IPS-18c (cell line): ENCODE measurements around the gene P2RY11.
A peak's percentile ranks its signal among the peaks of the same experiment; 100 is the strongest.

Experiments used
- H3K4me3 ChIP-seq: 2 replicates; pipeline ENCODE4 v1.7.0; 2013; ENCODE audit warnings: low read depth, mild to moderate bottlenecking, low read length, moderate library complexity; ENCODE audit not compliant: insufficient read depth
- H3K9me3 ChIP-seq: one replicate; pipeline ENCODE4 v1.6.1; 2013; ENCODE audit warnings: mild to moderate bottlenecking, low read length, moderate library complexity; ENCODE audit not compliant: control insufficient read depth, insufficient read depth

The P2RY11 gene, protein sequence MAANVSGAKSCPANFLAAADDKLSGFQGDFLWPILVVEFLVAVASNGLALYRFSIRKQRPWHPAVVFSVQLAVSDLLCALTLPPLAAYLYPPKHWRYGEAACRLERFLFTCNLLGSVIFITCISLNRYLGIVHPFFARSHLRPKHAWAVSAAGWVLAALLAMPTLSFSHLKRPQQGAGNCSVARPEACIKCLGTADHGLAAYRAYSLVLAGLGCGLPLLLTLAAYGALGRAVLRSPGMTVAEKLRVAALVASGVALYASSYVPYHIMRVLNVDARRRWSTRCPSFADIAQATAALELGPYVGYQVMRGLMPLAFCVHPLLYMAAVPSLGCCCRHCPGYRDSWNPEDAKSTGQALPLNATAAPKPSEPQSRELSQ

DNA sequence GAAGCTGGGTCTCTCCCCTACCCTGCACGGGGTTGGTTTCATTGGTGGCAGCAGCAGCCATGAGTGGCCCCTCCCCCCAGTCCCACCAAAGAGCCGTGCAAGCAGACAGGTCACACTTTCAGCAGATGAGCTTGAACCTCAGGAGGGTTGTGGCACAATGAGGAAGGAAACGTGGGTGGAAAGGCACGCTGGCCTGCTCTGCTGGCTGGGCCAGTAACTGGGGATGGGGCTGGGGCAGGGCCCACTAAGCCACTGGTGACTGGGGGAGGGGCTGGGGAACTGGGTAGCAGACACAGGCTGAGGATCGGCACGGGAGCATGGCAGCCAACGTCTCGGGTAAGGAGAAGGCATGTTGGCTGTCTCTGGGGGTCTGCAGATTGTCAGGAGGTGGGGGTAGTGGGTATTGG is at the start of gene P2RY11:
P2RY11 (plus strand) TSS at position 289 of the 407 bp plus-strand sequence; CDS start at position 318, 29 bp downstream.
- Histone ChIP-seq H3K9me3 (no peaks in the 10 kb centered on the region), H3K4me3 (no peak within 1 kb of the TSS)

DNA sequence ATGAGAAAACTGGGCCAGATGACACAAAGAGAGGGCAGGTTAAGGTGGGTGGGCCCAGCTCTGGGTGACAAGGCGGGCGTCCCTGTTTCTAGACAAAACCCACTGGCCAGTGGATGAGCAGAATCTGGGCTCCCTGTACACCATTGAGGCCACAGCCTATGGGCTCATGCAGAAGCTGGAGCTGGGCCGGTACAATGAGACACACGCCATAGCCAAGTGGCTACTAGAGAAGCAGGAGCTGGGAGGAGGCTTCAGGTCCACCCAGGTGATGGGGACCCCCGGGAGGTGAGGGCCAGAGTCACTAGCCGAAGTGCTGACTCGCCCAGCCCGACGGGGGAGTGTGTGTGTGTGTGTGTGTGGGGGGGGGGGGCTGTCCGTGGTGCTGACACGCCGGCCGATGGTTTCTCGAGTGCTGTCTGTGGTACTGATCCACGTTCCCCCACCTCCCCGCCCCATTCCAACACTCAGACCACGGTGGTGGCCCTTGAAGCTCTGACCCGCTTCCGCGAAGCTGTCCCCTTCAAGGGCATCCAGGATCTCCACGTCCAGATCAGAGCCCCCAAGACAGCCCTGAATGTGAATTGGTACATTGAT is 49.7 kb upstream of the P2RY11 start:
- no peaks in the 10 kb centered on the region for H3K9me3 ChIP-seq

DNA sequence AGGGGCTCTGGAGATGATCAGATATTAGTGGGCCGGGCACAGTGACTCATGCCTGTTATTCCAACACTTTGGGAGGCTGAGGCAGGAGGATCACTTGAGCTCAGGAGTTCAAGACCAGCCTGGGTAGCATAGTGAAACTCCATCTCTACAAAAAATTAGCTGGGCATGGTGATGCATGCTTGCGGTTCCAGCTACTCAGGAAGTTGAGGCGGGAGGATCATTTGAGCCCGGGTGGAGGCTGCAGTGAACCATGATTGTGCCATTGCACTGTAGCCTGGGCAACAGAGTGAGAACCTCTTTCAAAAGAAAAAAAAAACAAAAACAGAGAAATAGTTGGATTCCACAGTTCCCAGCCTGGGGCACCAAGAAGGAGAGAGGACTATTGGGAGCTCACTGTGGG is 43.3 kb upstream of the P2RY11 start:
- Histone ChIP-seq H3K4me3 (no peak overlapping the region), H3K9me3 (no peaks in the 10 kb centered on the region)

More for the DNA sequence above, 49.7 kb upstream of the P2RY11 start:
- no peak overlapping the region for H3K4me3 ChIP-seq

DNA sequence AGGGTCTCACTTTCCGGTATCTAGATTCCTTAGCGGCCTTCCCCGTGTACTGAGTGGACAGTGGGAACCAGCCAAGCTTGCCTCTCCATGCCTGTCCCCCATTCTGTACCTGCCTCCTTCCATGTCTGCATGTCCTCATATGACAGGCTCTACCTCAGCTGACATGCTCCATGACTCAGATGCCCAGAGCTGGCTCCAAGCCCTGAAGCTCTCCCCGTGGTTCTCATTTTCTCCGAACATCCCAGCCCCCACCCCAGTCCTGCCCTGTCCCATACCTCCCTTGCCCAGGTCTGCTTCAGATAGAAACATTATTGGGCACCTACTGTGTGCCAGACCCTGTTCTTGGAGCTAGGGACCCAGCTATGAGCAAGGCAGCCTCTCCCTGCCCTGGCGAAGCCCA is 42.4 kb upstream of the P2RY11 start:
- H3K9me3 ChIP-seq: peaks cover 3% of the 10 kb centered on the region
- H3K4me3 ChIP-seq: no peak overlapping the region

DNA sequence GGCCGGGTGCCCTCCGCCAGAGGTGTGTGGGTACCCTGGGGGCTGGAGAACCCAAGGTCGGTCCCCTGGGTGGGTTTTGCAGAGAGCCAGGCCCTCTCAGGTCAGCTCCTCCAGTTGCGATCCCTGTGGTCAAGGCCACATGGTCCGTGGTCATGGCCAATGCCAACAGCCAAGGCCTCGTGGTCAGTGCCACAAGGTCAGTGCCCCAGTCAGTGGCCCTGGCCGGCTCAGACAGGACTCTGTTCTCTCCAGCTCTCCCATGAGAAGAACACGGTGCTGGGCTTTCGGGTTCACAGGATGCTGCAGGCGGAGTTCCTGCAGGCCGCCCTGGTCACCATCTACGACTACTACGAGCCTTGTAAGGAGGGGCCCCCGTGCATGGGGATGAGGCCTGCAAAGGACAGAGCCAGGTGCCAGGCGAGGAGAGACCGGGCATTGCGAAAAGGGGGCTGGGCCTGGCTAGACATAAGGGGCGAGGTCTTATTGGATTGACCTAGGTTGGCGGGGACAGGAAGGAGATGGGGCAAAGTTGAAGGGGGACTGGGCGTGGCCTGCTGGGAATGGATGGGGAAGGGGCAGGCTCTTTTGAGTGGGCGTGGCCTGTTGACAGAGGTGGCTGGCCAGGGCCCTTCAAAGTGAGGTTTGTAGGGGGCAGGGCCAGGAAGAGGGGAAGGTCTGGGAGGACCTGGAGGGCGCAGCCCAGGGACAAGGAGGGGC is 40.6 kb upstream of the P2RY11 start:
- no peak overlapping the region for H3K4me3 ChIP-seq
- peaks cover 3% of the 10 kb centered on the region for H3K9me3 ChIP-seq

DNA sequence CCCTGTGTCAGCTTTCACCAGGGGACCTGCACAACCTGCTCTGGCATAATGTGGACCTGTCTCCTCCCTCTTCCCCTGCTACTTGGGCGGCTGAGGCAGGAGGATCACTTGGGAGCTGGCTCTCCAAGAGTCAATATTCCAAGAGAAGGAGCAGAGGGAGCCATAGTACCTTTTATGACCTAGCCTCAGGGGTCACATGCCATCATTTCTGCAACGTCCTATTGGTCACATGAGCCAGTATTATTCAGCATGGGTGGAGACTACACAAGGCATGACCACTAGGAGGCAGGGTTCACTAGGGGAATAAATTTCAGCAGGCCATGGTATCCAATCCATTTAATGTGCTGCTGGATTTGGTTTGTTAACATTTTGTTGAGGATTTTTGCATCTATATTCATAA is 37.3 kb upstream of the P2RY11 start:
- Histone ChIP-seq H3K9me3 (peaks cover 3% of the 10 kb centered on the region), H3K4me3 (no peak overlapping the region)

DNA sequence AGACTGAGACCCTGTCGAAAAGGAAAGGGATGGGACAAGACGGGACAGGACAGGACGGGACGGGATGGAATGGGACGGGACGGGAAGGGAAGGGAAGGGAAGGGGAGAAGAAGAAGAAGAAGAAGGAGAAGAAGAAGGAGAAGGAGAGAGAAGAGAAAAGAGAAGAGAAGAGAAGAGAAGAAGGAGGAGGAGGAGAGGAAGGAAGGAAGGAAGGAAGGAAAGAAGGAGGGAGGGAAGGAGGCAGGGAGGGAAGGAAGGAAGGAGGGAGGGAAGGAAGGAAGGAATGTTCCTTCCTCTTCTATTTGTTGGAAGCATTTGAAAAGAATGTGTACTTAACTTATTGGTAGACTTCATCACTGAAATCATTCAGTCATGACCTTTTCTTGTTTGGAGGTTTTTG is 35.0 kb upstream of the P2RY11 start:
- no peak overlapping the region for H3K4me3 ChIP-seq
- H3K9me3 ChIP-seq: peaks cover 3% of the 10 kb centered on the region

DNA sequence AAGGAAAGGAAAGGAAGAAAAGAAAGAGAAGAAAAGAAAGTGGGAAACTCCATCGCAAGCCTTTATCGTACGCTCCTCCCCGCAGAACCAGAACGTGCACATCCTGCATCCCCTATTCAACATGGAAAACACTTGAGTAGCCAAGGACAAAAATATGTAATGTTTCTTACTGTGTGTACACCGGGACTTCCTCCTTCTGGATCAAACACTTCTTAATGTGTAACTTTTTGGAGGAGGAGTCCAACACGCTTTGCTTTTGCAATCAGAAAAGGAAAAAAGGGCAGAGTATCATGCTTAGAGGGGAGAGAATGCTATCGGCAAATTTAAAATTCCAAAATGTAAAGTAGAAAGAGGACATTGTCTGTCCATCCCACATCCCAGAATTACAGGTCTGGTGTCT is 33.2 kb upstream of the P2RY11 start:
- Histone ChIP-seq H3K4me3 (no peak overlapping the region), H3K9me3 (peaks cover 3% of the 10 kb centered on the region)

DNA sequence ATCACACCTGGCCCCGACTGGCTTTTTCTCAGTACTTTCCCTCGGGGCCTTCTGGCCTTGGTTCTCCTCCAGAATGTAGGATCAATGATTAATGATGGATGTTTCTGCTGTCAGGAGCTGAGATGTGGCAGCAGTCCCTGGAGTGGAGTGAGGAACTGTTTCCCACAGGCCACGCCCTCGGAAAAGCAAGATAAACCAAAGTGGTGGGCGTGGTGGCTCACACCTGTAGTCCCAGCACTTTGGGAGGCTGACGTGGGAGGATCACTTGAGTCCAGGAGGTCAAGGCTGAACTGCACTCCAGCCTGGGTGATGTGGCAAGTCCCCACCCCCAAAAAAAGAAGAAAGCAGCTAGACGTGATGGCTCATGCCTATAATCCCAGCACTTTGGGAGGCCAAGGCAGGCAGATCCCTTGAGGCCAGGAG is 32.5 kb upstream of the P2RY11 start:
- no peaks in the 10 kb centered on the region for H3K9me3 ChIP-seq
- no peak overlapping the region for H3K4me3 ChIP-seq

DNA sequence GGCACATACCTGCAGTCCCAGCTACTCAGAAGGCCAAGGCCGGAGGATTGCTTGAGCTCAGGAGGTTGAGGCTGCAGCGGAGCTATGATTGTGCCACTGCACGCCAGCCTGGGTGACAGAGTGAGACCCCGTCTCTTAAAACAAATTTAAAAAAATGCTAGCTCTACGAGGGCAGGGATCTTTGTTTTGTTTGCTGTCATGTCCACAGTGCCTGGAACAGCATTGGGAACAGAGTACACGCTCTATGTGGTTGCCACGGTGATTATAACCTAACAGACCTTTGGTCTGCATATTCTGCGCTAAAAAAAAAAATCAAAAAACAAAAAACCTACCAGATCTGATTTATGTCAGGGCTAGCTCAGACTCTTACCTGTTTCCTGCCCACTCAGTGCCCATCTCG is 27.6 kb upstream of the P2RY11 start:
- Histone ChIP-seq H3K4me3 (no peak overlapping the region), H3K9me3 (no peaks in the 10 kb centered on the region)

DNA sequence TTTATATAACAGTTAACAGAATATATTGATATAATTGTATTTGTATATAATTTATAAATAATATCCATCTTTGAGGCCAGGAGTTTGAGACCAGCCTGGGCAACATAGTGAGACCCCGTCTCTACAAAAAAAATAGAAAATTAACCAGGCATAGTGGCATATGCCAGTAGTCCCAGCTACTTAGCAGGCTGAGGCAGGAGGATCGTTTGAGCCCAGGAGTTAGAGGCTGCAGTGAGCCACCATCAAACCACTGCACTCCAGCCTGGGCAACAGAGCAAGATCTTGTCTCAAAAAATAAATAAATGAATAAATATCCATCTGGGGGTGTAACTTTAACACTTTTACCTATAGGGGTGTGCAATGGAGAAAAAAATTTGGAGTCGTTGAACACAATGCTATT is 26.7 kb upstream of the P2RY11 start:
- H3K9me3 ChIP-seq: no peaks in the 10 kb centered on the region
- H3K4me3 ChIP-seq: no peak overlapping the region

DNA sequence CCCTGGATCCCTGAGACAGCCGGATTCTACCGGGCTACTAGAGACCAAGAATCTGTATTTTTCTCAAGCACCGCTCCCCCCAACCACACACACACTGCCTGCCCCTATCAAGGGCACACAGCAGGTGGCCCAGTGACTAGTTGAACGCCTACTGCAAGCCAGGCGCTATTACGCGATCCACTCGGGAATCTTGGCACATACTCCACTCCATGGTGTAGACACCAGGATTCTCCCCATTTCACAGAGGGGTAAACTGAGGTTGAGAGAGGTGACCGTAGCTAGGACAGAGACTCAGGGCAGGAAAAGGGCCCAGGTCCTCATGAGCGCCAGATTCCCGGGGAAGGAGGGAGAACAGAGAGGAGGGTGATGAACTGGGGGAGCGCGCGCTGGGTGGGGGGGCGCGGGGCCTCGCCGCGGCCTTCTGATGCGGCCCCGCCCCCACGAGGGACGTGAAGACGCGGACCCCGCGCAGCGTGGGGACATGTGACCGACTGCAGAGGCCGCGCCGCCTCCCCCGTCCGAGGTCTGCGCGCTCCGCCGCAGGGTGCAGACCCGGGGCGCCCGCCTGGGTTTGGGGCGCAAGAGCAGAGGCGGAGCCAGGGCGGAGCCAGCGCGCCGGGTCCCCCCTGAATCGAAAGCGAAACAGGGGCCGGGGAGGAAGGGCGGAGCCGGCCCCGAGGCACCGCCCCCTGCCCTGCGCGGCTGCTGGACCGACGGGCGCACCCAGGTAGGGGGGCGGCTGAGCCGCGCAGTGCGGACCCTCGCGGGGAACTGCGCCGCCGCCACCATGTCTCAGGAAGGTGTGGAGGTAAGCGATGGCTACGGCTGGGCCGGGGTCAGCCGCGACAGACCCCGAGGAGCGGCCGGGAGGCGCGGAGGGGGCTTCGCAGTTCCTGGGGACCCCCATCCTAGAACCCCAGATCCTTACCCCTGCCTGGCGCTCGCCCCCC is 25.6 kb upstream of the P2RY11 start, which contains the start of gene SHFL:
SHFL (plus strand) TSS at position 677 of the 950 bp plus-strand sequence; CDS start at position 788, 111 bp downstream.
- Histone ChIP-seq H3K9me3 (no peaks in the 10 kb centered on the region), H3K4me3 (peak within 1 kb of the TSS; percentile 94)

DNA sequence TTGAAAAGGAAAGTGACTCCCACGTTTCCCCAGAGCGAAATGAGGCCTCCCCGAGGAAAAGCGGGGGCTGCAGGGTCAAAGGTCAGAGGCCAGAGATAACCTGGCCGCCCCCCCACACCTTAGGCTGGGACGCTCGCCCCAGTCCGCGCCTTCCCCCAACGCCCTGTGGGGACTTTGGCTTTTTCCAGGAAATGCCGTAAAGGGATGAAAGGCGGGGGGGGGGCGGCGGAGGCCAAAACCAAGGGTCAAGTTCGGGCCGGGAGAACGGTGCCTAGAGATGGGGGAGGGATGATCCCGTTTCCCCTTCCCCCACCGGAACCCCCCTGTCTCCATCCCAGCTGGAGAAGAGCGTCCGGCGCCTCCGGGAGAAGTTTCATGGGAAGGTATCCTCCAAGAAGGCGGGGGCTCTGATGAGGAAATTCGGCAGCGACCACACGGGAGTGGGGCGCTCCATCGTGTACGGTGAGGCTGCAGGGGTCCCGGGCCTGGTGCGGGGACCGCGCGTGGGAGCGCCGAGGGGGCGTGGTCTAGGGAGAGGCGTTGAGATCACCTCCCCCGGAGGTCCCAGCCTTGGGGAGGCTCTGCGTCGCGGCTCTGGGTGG is 24.8 kb upstream of the P2RY11 start:
- Histone ChIP-seq H3K4me3 (peak overlapping the region; percentile 94), H3K9me3 (no peaks in the 10 kb centered on the region)

DNA sequence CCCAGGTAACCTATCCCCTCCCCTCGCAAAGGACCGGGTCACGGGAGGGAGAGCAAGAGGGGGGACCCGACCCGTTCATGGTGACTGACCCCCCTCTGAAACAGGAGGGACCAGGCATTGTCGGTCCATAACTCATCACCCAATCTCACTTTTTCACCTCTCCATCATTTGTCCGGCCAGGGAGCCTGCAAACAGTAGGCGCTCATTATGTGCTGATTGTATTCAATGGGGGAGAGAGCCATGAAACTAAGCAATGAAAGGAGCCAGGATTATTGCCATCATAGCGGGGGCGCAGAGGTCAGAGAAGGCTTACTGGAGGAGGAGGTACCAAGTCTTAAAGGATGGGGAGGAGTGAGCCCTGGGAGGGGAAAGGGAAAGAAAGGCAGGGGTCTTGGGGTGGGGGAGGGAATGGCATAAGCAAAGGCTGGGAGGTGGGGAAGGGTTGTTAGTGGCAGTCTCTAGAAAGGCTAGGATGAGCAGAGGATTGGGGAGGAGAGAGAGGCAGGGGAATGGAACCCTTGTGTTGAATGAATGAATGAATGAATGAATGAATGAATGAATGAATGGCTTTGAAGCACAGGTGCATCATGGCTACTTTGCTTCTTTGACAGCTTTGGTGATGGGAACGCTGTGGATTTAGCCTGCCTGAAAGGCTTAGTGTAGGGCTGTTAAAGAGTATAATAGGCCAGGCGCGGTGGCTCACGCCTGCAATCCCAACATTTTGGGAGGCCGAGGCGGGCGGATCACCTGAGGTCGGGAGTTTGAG is 24.0 kb upstream of the P2RY11 start:
- H3K4me3 ChIP-seq: peak overlapping the region; percentile 94; the same call in 1 of the 2 replicates

DNA sequence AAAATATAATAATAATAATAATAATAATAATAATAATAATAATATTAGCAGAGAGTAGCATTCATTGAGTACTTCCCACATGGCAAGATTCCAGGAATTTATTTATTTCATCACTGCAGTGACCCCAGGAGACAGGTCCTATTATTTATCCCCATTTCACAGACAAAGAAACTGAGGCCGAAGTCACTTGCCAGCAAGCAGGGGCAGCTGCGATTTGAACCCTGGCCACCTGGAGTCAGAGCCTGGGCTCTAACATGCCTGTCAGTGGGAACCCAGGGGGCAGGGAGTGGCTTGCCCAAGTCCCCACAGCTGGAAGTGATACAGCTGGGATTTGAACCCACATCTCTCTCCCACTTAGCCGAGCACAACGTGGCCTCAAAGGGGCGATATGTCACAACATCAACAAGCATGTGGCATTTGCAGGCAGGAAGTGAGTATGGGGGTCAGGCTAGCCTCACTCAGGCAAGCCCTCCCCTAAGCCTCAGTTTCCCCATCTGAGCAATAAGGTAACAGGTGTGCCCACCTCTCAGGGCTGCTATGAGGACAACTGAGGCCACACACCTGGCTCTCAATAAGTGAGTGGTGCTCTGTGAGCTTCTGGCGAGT is 22.4 kb upstream of the P2RY11 start:
- no peak overlapping the region for H3K4me3 ChIP-seq
- no peaks in the 10 kb centered on the region for H3K9me3 ChIP-seq

More for the DNA sequence above, 24.0 kb upstream of the P2RY11 start:
- no peaks in the 10 kb centered on the region for H3K9me3 ChIP-seq
